Suprapubic skin (tissue), 3 donors: Measurements from ENCODE around the gene MAF.

Experiments
- CTCF ChIP-seq, 2 donors: fragments of 200-600 bp in 1 of 2; fragments of 450-650 bp in 1 of 2; sonication (generic) in 1 of 2; IDR thresholded peaks; one replicate each; pipeline ENCODE4 v1.5.1; 2016 to 2019; ENCODE audit warnings: antibody characterized with exemption in 2 of 2, mild to moderate bottlenecking in 1 of 2, moderate library complexity in 1 of 2
- EP300 ChIP-seq: sonication (generic); formaldehyde crosslinking; IDR thresholded peaks from one replicate; pipeline ENCODE4 v1.6.1; 2017; ENCODE audit warnings: antibody characterized with exemption
- POLR2A ChIP-seq, 2 donors: fragments of 450-650 bp; IDR thresholded peaks; one replicate each; pipeline ENCODE4 v1.6.1; 2017; ENCODE audit warnings: antibody characterized with exemption in 2 of 2, mild to moderate bottlenecking in 2 of 2, moderate library complexity in 2 of 2

- TF ChIP-seq CTCF (IDR thresholded peaks at IDR 0.05) (no peak), POLR2A (IDR thresholded peaks at IDR 0.05) (no peak), EP300 (no peak)
Observed at GRCh38 chr16:79627092-79627491, 26.6 kb upstream of the MAF start.
